GM10266 (cell line): ENCODE measurements around the gene MYH11.

ENCODE experiments used
- DNase-seq: peaks from one replicate; pipeline ENCODE4 v3.0.0; 2012; ENCODE audit errors: extremely low spot score
- CTCF ChIP-seq: IDR thresholded peaks from 2 replicates; pipeline ENCODE4 v1.5.1; 2012; ENCODE audit warnings: mild to moderate bottlenecking, low read depth; ENCODE audit not compliant: control insufficient read depth, insufficient read depth; ENCODE audit errors: missing control alignments

The MYH11 gene

DNA sequence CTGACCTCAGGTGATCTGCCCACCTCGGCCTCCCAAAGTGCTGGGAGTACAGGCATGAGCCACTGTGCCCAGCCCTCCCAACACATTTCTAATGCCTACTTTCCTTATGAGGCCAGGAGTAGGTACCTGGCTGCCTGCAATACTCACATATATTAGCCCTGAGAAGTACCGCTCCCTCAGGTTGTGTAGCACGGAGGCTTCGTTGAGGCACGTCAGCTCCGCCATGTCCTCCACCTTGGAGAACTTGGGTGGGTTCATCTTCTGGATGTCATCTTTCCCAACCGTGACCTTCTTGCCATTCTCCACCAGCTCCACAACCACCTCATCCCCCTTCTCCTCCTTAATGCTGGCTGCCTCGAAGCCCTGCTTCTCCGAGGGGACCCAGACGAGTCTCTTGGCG, 19.1 kb downstream of the MYH11 start:
- no peak for DNase-seq
- TF ChIP-seq CTCF, result no peak

DNA sequence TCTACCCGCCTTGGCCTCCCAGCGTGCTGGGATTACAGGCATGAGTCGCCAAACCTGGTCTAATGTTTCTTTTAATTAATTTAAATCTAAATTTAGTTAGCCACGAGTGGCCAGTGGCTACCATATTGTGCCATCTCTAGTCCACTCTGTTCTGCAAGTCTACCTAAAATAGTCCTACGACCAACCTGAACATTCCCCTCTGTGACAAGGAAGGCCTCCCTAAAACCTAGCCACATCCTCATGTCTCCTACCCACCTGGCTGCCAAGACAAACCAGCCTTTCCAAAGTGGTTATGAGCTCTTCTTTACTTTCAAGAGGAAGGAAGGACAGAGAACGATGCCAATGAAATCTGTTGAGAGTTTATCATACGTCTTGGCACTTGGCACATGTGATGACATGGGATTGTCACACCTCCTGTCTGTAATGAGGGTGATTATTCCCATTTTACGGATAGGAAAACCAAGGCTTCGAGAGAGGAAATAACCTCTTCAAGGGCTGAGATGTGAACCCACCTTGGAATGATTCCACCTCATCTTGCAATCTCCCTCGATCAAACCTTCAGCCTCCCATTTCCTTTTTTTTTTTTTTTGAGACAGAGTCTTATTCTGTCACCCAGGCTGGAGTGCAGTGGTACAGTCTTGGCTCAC, 19.7 kb downstream of the MYH11 start:
- no peak for TF ChIP-seq CTCF
- DNase-seq, result no peak

GRCh38 chr16:15836074-15836473, 20.8 kb downstream of the MYH11 start:
- no peak for TF ChIP-seq CTCF
- DNase-seq, result no peak

GRCh38 chr16:15835136-15835878, 21.5 kb downstream of the MYH11 start:
- no peak for TF ChIP-seq CTCF
- DNase-seq, result no peak

GRCh38 chr16:15834502-15834901, 22.3 kb downstream of the MYH11 start:
- no peak for TF ChIP-seq CTCF

DNA sequence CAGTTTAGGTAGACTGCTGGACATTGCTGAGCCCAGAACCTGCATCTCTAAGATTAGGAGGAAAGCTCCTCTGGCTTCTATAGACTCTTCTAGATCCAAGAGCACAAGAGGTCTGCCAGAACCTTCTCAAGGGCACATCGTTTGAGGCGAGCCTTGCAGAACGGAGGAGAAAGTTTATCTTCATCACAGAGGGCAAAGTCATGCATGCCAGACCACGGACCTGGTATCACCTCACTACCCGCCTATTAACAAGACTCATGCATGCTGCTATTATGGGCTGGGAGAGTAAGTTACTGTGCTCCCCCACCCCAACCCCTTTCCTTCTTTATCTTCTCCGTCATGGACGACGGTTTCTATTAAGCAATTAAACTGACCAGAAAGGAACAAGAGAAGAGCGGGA, 23.3 kb downstream of the MYH11 start:
- no peak for TF ChIP-seq CTCF
- no peak for DNase-seq

More at GRCh38 chr16:15834502-15834901, 22.3 kb downstream of the MYH11 start:
- no peak for DNase-seq

GRCh38 chr16:15832241-15832640, 24.6 kb downstream of the MYH11 start:
- TF ChIP-seq CTCF, result no peak
- no peak for DNase-seq
